GM18873 (cell line): ENCODE results near the gene KRTAP5-10.
"Not testable (repeated sequence)": the region's sequence is repeated elsewhere in the genome, so short reads cannot be mapped to it uniquely, and the experiment has no call there.

Source experiments
- ATAC-seq: cut with Tn5 transposase; IDR thresholded peaks from one replicate; pipeline ENCODE4 v1.9.1; 2021; ENCODE audit warnings: mild to moderate bottlenecking, moderate library complexity, moderate number of reproducible peaks; ENCODE audit not compliant: unreplicated experiment, low FRiP score

The KRTAP5-10 gene

DNA sequence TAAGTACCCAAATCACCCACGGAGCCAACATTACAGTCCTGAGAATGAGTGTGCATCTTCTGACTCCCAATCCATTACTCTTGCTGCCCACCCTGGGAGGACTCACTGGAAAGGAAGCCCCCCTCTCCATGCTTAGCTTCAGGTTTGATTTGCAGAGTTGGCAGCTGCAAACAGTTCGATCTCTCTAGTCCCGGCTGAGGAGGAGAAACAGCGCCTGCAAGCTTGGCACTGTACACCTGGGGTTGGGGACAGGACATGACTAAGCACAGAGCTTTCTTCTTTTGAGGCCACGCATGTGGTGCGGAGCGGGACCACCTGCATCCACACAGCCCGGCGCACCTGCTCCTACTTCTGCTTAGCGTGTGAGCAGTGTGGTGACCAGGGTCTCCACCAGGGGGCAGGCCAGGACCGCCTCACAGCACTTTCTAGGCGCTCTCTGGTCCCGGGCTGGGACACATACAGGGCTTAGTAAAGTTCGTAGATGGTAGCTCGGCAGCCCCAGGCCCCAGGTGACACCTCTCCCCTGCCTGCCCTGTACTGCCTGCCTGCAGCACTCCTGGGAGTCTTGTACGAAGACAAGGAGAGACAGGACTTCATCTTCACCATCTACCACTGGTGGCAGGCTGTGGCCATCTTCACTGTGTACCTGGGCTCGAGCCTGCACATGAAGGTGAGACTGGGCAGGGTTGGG lies 39.6 kb downstream of the KRTAP5-10 start:
- ATAC-seq = not testable (repeated sequence)

DNA sequence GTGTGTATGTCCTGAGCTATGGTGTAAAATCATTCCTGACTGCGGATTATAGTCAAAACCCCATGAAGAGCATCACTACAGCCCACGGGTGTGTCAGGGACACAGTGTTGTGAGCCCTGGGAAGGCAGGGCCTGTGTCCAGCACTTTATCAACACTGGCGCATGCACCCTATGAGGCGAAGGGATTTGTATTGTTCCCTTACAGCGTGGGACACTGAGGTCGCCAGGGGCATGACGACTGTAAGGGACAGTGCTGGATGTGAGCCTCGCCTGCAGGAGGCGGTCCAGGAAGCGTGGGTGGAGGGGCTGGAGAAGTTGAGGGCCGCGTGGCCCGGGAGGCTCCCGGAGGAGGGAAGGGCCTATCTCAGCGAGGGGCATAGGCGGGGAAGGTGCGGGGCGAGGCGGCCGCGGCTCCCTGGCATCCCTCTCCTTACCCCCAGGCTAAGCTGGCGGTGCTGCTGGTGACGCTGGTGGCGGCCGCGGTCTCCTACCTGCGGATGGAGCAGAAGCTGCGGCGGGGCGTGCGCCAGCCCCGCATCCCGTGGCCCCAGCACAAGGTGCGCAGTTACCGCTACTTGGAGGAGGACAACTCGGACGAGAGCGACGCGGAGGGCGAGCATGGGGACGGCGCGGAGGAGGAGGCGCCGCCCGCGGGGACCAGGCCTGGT lies 41.6 kb downstream of the KRTAP5-10 start:
- ATAC-seq = not testable (repeated sequence)

DNA sequence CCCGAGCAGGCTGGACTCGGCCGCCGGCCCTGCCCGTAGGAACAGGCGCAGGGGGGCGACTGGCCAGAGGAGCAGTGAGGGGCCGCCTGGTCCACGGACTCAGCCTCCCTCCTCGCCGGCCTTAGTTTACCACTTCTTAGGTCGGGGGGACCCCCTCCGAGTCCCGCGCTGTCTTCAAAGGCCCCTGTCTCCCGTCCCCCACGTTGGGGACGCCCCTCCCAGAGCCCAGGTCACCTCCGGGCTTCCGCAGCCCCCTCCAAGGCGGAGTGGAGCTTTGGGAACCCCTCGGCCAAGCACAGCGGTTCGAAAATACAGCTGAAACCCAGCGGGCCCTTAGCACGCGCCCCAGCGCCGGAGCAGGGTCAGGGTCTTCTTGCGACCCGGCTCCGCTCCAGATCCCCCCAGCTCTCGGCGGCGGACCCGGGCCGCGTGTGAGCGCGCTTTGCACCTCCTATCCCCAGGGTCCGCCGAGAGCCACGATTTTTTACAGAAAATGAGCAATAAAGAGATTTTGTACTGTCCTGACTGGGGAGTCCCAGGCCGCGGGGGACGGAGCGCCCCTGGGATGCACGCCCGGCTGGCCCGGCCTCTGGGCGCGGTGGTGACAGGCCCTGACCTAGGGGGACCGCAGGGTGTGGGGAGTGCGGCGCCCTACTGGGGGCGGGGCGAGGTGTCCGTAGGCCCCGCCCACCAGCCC lies 42.3 kb downstream of the KRTAP5-10 start:
- not testable (repeated sequence) for ATAC-seq

DNA sequence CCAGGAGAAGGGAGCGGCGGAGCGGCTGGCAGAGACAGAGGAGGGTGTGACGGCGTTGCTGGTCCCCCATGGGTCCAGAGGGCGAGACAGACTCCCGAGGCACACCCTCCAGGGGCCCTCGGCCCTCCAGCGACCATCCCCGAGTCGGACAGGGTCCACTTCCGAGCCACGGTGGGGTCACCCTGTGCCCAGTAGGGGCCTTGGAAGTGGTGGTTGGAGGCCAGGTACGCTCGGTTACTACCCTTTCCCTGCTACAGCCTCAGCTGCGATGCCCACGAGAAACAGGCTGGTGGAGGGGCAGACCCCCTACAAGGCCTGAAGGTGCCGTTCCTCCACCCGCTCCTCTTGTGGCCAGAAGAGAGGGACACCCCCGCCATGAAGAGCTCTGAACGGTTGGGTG lies 42.9 kb downstream of the KRTAP5-10 start:
- not testable (repeated sequence) for ATAC-seq

DNA sequence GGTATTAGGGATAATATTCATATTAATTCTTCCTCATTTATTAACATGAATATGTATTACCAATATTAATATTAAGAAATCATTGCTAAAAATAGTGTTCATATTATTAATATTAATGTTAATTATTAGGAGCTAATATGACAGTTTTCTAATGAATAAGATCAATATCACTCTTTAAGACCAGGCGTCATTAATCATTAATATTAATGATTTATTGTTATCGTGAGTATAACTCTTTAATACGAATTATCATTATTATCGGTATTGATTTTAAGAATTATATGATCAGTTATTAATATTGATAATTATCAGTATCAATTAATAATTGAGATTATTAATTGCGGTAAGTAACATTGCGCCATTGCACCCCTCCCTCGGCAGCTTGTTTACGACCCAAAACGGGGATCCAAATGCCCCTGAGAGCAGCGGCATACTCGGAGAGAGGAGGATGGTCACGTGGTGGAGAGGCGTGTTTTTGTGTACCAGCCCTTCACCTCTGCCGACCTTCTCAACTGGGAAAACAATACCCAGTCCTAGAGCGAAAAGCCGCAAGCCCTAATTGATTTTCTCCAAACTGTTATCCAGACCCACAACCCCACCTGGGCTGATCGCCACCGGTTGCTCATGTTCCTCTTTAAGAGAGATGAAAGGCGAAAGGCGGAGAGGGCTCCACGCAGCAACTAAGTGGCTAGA lies 46.0 kb downstream of the KRTAP5-10 start:
- ATAC-seq = not testable (repeated sequence)

DNA sequence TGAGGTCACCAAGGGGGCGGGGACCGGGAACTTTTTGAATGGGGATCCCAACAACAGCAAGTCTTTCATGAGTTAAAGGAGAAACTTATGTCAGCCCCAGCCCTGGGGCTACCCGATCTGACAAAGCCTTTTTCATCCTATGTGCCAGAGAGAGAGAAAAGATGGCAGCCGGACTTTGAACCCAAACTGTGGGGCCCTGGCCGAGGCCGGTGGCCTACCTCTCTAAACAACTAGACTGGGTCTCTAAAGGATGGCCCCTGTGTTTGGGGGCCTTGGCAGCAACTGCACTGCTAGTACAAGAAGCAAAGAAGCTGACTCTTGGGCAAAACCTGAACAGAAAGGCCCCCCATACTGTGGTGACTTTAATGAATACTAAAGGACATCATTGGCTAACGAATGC lies 48.6 kb downstream of the KRTAP5-10 start:
- ATAC-seq = not testable (repeated sequence)

DNA sequence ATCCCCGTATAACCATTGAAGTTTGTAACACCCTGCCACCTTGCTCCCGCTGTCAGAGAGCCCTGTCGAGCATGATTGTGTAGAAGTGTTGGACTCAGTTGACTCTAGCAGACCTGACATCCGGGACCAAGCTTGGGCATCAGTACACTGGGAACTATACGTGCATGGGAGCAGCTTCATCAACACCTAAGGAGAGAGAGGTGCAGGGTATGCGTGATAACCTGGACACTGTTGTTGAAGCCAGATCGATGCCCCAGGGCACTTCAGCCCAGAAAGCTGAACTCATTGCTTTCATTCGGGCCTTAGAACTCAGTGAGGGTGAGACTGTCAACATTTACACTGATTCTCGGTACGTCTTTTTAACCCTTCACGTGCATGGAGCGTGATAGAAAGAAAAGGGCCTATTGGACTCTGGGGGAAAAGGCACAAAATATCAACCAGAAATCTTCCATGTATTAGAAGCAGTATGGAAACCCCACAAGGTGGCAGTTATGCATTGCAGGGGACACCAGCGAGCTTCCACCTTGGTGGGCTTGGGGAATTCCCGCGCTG lies 49.1 kb downstream of the KRTAP5-10 start:
- not testable (repeated sequence) for ATAC-seq

DNA sequence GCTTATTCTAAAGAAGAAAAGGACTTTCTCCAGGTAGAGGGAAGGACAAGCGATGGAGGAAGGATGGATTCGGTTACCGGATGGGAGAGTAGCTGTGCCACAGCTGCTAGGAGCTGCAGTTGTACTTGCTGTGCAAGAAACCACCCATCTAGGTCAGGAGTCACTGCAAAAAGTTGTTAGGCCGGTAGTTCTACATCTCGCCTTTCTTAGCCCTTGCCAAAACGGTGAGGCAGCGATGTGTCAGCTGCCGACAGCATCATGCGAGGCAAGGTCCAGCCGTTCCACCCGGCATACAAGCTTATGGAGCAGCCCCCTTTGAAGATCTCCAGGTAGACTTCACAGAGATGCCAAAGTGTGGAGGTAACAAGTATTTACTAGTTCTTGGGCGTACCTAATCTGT lies 49.6 kb downstream of the KRTAP5-10 start:
- not testable (repeated sequence) for ATAC-seq
